ENCODE measurements around the gene CTNNA3. TPM values are rescaled to one million over a fixed set of nuclear protein-coding genes. Genes with fewer than 3 reads are reported as not detected.

The CTNNA3 gene
- total RNA-seq, 1 donor from 2014 or later = not detected

DNA sequence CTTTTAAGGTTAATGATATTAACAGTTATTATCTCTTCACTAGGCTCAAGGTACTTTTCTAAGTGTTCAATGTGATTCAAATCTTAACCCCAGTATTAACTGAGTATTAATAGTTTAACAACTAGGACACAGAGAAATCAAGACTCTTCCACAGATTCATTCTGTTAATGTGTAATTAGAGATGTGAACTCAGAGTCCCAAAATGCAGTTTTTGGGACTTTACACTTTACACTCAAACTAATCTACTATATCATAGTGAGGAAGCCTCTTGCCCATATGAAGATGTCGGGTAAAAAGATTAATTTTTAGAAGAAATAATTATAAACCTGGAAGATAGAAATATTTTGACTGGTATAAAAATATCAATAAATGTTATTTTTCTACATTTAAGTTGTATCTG, 1414.7 kb downstream of the CTNNA3 start:
- no peak for DNase-seq (ENCODE audit: extremely low read depth, low read depth, low spot score)

DNA sequence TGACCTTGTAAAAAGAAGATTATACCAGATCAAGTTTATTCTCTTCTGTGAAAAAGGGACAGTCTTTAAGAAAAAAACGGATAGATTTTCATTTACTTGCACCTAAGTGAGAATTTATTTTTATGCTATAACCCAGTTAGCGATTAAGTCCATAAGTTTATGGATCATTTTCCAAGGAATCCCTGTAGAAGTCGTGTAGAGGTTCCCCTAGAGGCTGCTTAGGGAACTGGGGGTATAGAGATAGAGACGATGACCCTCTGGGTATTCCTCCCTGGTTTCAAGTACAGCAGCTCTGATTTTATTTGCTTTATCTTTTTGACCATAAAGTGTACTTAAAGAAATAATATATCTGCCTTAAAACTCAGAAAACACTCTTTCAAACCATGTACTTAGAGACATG, 1418.5 kb downstream of the CTNNA3 start:
- DNase-seq (ENCODE audit: extremely low read depth, low read depth, low spot score) = no peak

DNA sequence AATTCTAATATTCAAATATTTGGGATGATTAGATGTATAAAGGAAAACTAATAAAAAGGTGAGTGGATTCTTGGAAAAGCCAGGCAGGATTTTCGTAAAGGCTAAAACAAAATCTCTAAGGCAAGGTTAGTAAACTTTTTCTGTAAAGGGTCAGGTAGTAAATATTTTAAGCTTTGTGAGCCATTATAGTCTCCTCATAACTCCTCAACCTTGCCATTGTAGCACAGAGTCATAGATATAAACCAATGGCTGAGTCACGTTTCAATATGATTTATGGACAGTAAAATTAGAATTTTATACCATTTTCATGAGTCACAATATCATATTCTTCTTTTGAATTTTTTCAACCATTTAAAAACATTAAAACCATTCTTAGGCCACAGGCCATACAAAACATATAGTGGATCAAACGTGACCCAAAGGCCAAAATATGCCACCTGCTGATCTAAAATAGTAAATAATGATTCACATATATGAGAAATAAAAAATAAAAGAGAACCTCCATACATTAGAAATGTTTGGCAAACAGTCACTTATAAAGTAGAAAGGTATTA, 1422.0 kb downstream of the CTNNA3 start:
- DNase-seq (ENCODE audit: extremely low read depth, low read depth, low spot score) = no peak

DNA sequence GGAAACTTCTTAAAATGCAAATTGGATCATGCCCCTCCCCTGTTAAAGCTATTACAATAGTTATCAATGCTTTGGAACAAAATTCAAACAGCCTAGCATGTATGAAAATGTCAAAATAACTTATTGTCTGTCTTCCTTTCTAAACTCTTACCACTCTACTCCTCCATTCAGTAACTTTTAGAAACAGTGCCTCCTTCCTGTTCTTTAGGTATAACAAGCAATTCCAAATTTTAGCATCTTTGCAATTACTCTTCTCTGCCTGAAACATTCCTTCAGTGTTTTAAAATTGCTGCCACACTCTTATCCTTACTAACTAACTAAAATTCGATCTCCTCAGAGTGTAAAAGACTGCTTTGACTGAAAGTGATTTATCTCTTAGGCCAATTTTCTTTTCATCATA, 1430.6 kb downstream of the CTNNA3 start:
- DNase-seq (ENCODE audit: extremely low read depth, low read depth, low spot score) = no peak

DNA sequence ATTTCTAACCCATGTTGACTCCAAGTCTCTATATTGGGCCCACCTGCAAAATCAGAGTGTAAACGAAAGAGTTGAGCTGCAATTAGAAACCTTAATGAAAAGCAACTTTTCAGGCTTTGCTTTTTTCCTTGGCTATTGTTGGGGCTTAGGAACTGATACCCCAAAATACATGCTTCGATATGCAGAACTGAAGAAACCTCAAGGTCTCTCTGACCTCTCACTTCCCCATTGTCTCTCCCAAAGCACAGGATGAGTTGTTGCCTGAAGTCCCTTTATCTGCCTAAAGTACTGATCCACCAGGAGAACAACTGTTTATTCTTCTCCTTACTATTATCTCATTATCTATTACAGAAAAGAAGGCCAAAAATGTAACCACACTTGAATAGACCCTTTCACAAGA, 1436.2 kb downstream of the CTNNA3 start:
- no peak for DNase-seq (ENCODE audit: extremely low read depth, low read depth, low spot score)

DNA sequence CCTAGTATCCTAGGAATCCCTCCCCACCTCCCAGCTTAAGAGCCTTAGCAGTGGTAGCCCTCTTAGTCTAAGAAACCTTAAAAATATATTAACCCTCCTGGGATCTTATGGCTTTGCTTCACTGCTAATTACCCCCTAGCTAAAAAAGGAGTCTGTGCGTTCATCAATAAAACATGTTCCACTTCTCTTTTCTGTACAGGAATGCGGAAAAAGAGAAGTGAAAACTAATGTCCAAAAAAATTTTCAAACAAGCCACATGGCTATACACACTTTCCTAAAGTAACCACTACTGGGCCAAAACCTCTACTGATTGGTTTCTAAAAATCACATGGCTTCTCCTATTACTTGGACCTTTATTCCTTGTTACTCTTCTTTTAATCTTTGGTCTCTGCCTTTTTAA, 1437.3 kb downstream of the CTNNA3 start:
- no peak for DNase-seq (ENCODE audit: extremely low read depth, low read depth, low spot score)

DNA sequence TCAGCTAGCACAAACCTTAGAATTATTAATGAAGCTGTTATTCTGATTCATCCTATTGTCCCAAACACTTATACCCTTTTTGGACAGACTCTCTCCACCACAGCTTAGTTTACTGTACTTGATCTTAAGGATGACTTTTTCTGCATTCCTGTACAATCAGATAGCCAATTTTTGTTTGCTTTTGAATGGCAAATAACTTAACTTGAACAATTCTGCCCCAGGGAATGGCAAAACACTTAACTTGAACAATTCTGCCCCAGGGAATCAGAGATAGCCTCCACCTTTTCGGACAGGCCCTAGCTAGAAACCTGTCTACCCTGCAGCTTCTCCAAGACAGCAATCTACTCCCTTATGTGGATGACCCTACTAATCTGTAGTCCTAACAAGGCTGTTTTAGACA, 1438.2 kb downstream of the CTNNA3 start:
- no peak for DNase-seq (ENCODE audit: extremely low read depth, low read depth, low spot score)

DNA sequence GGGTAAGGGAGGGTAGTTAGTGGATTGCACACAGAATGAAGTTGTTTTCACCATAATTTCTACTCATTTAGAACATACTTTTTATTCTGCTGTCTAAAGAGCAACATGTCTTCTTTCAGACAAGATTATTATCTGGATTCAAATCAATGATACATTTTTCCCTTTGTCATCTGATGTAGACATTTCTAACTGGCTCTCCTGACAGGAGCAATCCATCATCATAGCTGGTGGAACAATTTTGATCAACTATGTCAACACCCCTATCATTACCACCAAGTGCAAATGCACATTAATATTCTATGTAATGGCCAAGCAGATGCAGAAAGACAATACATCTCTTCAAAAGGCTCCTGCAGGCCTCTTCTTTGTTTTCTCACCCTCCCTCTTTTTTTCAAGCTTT, 1443.0 kb downstream of the CTNNA3 start:
- no peak for DNase-seq (ENCODE audit: extremely low read depth, low read depth, low spot score)

DNA sequence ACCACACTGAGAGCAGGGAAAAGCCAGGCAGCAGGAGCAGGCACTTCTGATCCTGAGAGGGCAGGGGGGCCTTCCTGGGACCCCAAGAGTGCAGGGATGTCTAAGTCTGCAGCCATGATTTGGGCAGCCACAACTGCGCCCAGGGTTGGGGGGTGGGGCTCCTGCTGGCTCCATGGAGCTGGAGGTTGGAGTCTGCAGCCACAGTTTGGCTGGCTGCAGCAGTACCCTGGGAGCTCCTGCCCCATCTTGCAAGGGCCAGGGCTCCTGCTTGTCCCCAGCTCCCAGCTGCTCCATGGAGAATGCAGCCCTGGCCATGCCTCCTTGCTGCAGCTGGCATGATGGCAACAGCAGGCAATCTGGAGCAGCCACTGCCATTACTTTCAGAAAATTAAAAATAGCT, 1449.8 kb downstream of the CTNNA3 start:
- no peak for DNase-seq (ENCODE audit: extremely low read depth, low read depth, low spot score)

DNA sequence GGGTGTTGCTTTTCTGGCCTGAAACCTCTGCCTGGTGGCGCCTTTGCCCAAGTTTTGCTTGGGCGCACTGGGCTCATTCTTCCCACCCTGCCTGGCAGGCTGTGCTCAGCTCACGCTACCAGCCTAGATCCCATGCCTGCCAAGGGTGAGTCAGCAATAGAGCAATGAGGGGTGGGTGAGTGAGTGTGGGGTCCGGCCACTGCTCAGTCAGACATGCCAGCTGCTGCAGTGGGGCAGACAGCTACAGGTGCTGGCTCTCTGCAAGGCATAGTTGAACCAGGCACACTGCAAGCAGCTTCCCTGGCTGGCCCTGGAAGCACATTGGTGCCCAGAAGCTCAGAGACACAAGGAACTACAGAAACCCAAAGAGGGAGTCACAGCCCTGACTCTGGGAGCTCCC, 1451.0 kb downstream of the CTNNA3 start:
- DNase-seq (ENCODE audit: extremely low read depth, low read depth, low spot score) = no peak

DNA sequence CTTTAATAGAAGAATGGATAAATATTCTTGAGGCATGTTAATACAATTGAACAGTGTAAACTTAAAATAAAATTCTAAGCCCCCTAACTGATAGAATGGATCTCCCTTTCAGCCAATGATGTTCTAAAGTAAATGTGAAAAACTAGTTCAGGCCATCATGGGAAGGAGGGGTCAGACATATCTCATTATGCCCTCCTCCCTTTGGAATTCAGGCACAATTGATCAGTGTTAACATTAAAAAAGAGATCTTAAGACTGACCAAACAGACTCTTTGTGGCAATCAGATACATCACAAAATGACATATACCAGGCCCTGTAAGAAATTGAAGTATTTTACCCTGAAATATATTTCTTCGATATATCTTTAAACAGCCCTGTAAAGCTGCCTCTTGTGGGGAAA, 1453.1 kb downstream of the CTNNA3 start:
- DNase-seq (ENCODE audit: extremely low read depth, low read depth, low spot score) = no peak

DNA sequence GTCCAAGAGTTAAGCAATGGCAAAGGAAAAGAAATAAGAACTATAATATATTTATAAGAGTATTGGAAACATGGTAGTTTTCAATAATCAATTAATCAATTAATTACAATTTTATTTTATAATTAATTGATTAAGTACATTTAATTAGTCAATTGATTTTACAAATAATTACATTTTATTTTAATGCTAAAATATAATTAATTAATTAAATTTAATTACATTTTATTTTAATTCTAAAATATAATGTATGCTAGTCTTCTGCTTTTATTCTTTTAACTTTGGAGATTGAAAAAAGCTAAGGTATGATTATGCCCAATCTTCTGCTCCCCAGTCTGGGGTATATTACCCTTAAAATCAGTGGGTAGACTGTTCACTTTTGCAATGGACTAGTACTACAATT, 1456.9 kb downstream of the CTNNA3 start:
- DNase-seq (ENCODE audit: extremely low read depth, low read depth, low spot score) = no peak

DNA sequence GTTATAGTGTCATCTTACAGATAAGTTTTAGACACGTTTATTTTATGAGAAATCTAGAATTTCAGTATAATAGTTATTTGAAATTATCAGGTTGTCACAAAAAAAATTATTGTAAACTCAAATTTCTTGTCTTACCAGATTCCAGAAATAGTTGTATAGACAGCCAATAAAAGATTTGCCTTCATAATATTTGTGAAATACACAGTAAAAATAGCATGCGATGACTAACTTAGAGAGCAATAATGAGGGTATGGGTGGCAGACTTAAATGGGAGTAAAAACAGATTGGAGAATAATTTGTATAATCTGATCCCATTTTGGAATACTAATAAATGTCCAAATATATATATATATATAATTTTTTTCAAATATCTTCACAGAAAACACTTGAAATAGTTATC, 1457.7 kb downstream of the CTNNA3 start:
- DNase-seq (ENCODE audit: extremely low read depth, low read depth, low spot score) = no peak

DNA sequence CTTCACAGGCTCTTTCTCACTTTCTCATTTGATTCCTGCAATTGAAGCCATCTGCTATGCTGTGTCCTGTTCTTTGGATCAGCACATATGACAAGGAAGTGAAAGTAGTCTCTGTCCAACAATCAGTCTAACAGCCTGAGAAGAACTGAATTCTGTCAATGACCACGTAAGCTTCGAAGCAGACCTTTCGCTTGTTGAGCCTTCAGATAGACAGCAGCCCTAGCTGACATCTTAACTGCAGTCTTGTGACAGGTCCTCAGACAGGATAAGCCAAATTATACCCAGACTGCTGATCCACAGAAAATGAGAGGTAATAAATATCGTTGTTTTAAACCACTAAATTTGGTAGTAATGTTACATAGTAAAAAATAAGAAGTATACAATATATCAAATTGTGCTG, 1461.1 kb downstream of the CTNNA3 start:
- DNase-seq (ENCODE audit: extremely low read depth, low read depth, low spot score) = no peak

DNA sequence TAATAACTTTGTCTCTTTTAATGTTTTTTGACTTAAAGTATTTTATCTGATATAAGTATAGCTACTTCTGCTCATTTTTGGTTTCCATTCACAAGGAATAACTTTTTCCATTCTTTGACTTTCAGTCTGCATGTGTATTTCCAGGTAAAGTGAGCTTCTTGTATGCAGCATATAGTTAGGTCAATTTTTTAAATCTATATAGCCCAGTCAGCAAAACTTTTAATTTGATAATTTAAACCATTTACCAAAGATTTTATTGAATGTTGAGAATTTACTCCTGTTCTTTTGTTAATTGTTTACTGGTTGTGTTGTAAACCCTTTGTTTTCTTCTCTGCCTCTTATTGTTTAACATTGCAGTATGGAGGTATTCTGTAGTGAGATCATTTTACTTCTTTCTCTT, 1467.1 kb downstream of the CTNNA3 start:
- DNase-seq (ENCODE audit: extremely low read depth, low read depth, low spot score) = no peak

DNA sequence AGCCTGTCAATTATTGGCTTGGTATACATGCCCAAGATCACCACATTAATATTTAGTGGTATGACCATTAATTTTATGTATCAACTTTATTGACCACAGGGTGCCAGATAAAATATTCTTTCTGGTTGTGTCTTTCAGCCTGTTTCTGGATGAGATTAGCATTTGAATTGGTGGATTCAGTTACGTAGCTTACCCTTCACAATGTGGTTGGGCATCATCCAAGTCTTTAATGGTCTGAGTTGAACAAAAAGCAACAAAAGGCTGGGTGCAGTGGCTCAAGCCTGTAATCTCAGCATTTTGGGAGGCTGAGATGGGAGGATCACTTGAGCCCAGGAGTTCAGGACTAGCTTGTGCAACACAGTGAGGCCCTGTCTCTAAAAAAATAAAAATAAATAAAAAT, 1472.3 kb downstream of the CTNNA3 start:
- DNase-seq (ENCODE audit: extremely low read depth, low read depth, low spot score) = no peak

DNA sequence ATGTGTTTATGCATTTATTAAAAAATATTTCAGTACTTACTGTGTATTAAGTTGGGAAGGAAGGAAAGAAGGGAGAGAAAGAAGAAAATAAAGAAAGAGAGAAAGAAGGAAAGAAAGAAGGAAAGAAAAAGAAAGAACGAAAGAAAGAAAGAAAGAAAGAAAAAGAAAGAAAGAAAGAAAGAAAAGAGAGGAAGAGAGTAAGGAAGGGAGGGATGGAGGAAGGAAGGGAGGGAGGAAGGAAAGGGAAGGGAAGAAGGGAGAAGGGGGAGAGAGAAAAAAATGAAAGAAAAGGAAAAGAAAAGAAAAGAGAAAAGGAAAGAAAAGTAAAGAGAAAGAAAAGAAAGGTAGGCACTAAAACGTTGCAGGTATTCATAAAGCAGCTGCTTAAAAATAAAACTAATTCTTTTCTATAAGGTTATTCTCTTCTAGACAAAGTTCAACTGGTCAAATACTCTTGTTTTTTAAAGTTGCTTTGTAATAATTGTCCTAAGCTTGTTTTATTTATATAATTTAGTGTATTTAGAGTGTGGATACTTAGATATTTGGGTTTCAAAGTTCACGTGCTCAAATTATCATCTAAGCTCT, 1473.4 kb downstream of the CTNNA3 start:
- DNase-seq (ENCODE audit: extremely low read depth, low read depth, low spot score) = no peak

DNA sequence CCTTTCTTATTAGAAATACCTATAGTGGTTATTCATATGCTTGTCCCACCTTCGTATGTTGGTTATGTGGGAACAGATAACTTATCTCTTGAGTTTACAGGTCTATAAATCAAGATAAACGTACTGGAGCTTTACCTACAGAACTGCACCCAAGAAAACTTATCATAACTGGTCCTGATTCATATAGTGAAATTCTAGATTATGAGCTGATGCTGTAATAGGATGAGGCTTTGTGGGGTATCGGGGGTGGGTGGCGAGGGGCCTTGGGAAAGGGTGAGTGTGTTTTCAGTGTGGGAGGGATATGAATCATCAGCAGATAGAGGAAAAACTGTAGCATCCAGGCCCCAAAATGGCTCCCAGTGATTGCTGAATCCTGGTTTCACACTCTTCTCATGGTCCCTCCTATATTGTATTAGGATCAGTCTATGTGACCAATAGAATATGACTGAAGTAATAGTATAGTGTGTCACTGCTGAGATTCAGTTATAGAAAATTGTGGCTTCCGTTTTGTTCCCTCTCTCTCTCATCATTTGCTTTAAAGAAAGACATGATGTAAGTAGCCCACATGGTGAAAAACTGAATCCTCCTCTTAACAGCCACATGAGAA, 1476.9 kb downstream of the CTNNA3 start:
- no peak for DNase-seq (ENCODE audit: extremely low read depth, low read depth, low spot score)

DNA sequence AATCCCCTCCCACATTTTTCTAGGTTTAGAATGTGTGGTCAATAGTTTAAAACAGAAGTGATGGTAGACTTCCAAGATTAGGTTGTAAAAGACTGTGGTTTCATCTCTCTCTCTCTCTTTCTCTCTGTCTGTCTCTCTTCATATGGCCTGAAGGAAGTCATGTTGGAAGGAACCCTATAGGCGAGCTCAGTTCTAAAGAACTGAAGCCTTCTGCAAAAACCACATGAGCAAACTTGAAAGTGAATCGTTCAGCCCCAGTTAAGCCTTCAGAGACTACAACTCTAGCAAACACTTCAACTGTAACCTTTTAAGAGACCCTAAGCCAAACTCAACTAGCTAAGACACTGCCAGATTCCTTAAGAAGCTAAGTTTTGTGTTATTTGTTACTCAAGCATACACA, 1477.7 kb downstream of the CTNNA3 start:
- DNase-seq (ENCODE audit: extremely low read depth, low read depth, low spot score) = no peak

DNA sequence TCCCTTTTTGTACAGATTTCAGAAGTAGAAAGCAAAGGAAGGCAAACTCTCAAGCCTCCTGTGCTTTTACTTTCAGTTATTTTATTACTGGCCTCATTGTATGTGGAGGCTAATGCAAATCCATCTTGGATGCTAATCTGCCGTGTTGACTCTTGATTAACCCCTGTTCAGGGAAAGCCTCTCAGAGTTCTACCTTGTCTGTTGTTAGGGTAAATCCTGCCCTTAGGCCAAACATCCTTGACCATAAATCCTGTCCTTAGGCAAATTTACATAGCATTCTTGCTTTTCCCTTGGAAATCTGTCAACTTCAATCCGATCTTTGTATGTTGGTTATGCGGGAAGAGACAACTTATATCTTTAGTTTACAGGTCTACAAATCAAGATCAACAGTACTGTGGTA, 1480.1 kb downstream of the CTNNA3 start:
- DNase-seq (ENCODE audit: extremely low read depth, low read depth, low spot score) = no peak

DNA sequence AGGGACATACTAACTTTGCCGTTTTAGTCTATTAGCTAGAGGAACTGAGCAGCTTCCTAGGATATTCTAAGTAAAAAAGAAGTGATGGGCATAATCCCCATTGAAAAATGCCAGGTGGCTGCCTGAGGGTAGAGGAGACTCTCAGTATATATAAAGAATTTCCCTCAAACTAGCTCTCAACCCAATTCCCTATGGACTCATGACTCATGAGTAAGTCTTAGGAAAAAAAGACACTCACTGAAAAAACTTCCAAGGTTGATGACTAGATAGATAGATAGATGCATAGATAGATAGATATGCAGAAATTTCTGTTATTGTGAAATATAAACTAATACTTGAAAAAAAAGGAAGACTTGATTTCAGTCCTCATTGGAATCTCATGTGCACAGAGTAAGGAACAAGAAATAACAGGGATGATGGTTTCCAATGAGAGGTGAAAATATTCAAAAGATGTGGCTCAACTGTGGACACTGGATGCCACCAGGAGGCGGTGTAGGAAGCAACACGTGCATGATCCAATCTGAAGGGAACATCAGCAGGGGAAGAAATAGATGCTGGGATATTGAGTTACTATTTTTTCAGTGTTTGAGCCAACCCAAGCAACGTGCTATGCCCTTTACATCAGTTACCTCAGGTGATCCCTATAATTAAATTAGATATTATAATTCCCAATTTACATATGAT, 1481.1 kb downstream of the CTNNA3 start:
- DNase-seq (ENCODE audit: extremely low read depth, low read depth, low spot score) = no peak

DNA sequence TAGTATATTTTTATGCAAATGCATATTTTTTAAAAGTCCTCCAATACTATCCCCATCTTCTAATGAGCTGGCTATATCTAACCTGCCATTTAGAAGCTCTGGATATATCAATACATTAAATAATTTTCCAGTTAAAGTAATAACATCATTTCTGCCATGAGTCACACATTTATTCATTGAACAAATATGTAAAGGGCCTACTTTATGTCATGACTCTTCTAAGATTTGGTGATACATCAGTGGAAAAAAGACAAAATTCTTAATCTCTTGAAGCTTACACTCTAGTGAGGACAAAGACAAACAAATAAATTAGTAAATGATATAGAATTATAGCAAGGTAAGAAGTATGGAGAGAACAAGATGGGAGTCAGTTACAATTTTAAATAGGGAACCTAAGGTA, 1487.0 kb downstream of the CTNNA3 start:
- DNase-seq (ENCODE audit: extremely low read depth, low read depth, low spot score) = no peak
